ENCODE measurements around the gene KRTAP10-5. TPM values are rescaled to one million over a fixed set of nuclear protein-coding genes. Genes with fewer than 3 reads are reported as not detected.

The KRTAP10-5 gene
- total RNA-seq, 1 experiment from 2014 or later = not detected

DNA sequence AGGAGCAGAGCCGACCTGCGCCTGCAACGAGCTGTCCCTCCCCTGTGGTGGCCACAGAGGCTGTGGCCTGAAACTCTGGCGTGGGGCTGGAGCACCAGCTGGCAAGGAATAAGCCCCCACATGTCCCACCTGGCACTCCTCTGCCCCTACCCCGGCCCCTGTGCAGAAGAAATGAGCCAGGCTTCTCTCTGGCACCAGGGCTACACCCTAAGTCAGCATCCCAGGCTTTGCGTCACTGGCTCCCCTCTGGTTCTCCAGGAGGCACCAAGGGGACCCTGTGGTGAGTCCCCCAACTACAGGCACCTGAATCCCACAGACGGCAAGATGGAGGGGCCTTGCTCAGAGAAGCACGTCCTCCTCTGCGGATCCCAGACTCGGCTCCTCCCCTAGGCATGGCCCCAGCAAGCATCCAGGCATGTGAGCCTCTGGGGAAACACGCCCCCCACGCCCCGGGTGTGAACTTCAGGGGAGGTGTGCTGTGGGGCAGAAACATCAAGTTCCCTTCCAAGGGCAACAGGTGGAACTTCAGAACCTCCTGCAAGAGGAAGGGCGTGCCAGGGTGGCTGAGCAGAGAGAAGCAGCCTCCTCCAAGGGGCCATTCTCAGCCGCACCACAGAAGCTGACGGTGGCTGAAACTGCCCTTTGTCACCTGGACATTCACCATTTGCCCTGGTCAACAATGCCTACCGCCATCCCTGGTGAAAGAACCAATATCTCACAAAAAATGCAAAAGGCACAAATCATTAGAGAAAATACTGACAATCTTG lies 22.9 kb upstream of the KRTAP10-5 start:
- TF ChIP-seq FOSL1 (IDR thresholded peaks at IDR 0.05; ENCODE audit: low read depth) = no peak
- no peak for TF ChIP-seq JUND (IDR thresholded peaks at IDR 0.05)
- no peak for TF ChIP-seq SRF (IDR thresholded peaks at IDR 0.05; ENCODE audit: low read depth)
- TF ChIP-seq, protein P1, sequence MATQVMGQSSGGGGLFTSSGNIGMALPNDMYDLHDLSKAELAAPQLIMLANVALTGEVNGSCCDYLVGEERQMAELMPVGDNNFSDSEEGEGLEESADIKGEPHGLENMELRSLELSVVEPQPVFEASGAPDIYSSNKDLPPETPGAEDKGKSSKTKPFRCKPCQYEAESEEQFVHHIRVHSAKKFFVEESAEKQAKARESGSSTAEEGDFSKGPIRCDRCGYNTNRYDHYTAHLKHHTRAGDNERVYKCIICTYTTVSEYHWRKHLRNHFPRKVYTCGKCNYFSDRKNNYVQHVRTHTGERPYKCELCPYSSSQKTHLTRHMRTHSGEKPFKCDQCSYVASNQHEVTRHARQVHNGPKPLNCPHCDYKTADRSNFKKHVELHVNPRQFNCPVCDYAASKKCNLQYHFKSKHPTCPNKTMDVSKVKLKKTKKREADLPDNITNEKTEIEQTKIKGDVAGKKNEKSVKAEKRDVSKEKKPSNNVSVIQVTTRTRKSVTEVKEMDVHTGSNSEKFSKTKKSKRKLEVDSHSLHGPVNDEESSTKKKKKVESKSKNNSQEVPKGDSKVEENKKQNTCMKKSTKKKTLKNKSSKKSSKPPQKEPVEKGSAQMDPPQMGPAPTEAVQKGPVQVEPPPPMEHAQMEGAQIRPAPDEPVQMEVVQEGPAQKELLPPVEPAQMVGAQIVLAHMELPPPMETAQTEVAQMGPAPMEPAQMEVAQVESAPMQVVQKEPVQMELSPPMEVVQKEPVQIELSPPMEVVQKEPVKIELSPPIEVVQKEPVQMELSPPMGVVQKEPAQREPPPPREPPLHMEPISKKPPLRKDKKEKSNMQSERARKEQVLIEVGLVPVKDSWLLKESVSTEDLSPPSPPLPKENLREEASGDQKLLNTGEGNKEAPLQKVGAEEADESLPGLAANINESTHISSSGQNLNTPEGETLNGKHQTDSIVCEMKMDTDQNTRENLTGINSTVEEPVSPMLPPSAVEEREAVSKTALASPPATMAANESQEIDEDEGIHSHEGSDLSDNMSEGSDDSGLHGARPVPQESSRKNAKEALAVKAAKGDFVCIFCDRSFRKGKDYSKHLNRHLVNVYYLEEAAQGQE (IDR thresholded peaks at IDR 0.05; ENCODE audit: low read depth) = no peak
- POLR2A ChIA-PET = no interaction called here
- H3K4me3 ChIP-seq (replicated peaks in 1 of 2; ENCODE audit: low read depth in 1 of 2, low read length in 2 of 2) = no peak overlapping the region
- intact Hi-C loops (cut with micrococcal nuclease) = no loop called here
- H3K79me2 ChIP-seq (ENCODE audit: insufficient read depth, low read length) = no peaks in the 10 kb centered on the region
- no peaks in the 10 kb centered on the region for H3K9me2 ChIP-seq (ENCODE audit: insufficient read depth)
- CTCF ChIA-PET = no interaction called here
- DNase-seq (ENCODE audit: low read depth, low spot score) (no peak), ATAC-seq (no peak)
- no peaks in the 10 kb centered on the region; a peak in 1 of 4 replicates for H3K4me1 ChIP-seq (ENCODE audit: control insufficient read depth in 1 of 2, insufficient read depth in 2 of 2, low read length in 2 of 2)
- H2AFZ ChIP-seq (ENCODE audit: low read depth, low read length, poor library complexity, severe bottlenecking) = no peak overlapping the region
- H3K27ac ChIP-seq (ENCODE audit: low read depth, low read length) = no peak overlapping the region
- no peaks in the 10 kb centered on the region for H3K9me3 ChIP-seq (ENCODE audit: control insufficient read depth in 1 of 2, insufficient read depth in 1 of 2, low read depth in 1 of 2, low read length in 2 of 2)
- RAD21 ChIA-PET (ENCODE audit: low non-redundant PET in 1 of 2, low total read pairs in 2 of 2, uncharacterized antibody in 2 of 2, unreplicated experiment in 2 of 2) = no interaction called here
- H4K20me1 ChIP-seq (ENCODE audit: insufficient read depth) = no peaks in the 10 kb centered on the region
- no peak overlapping the region for H3K4me2 ChIP-seq (ENCODE audit: low read length)
- H3K9ac ChIP-seq (ENCODE audit: low read length) = no peak overlapping the region
- no TSS peak for BruUV-seq (replicated peaks)
- no peaks in the 10 kb centered on the region for H3K36me3 ChIP-seq (ENCODE audit: control insufficient read depth in 1 of 2, insufficient read depth in 2 of 2, low read length in 2 of 2)
- H3K27me3 ChIP-seq (ENCODE audit: insufficient read depth, low read length) = peaks cover 11% of the 10 kb centered on the region; the same call in 1 of the 2 replicates

DNA sequence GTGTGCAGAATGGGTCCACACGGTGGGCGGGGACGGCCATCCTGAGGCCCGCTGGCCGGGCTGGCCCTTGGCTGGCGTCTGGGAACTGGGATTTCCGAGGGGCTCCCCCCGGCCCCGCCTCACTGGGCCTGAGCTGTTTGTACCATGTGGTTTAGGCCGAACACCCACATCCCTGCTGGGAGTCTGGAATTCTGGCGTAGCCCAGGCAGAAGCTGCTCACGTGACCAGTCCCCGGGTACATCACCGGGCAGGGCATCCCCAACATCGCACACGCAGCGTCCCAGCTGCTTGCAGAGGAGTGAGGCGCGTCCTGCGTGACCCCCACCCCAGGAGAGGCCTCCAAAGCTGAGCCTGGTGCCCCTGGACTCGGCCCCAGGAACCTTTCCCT lies 22.1 kb upstream of the KRTAP10-5 start:
- no peak overlapping the region for H2AFZ ChIP-seq (ENCODE audit: low read depth, low read length, poor library complexity, severe bottlenecking)
- no peak overlapping the region for H3K4me3 ChIP-seq (replicated peaks in 1 of 2; ENCODE audit: low read depth in 1 of 2, low read length in 2 of 2)
- no TSS peak for BruUV-seq (replicated peaks)
- H3K27me3 ChIP-seq (ENCODE audit: insufficient read depth, low read length) = peaks cover 11% of the 10 kb centered on the region; the same call in 1 of the 2 replicates
- no peaks in the 10 kb centered on the region for H3K36me3 ChIP-seq (ENCODE audit: control insufficient read depth in 1 of 2, insufficient read depth in 2 of 2, low read length in 2 of 2)
- intact Hi-C loops (cut with micrococcal nuclease) = no loop called here
- H3K79me2 ChIP-seq (ENCODE audit: insufficient read depth, low read length) = no peaks in the 10 kb centered on the region
- H3K4me2 ChIP-seq (ENCODE audit: low read length) = no peak overlapping the region
- no peak overlapping the region for H3K9ac ChIP-seq (ENCODE audit: low read length)
- ChIA-PET RAD21 (ENCODE audit: low non-redundant PET in 1 of 2, low total read pairs in 2 of 2, uncharacterized antibody in 2 of 2, unreplicated experiment in 2 of 2) (no interaction called here), CTCF (no interaction called here), POLR2A (no interaction called here)
- H4K20me1 ChIP-seq (ENCODE audit: insufficient read depth) = no peaks in the 10 kb centered on the region
- ATAC-seq (no peak), DNase-seq (ENCODE audit: low read depth, low spot score) (no peak)
- H3K4me1 ChIP-seq (ENCODE audit: control insufficient read depth in 1 of 2, insufficient read depth in 2 of 2, low read length in 2 of 2) = peaks cover 0 to 3% of the 10 kb centered on the region in 2 experiments; a peak in 1 of 4 replicates
- H3K9me3 ChIP-seq (ENCODE audit: control insufficient read depth in 1 of 2, insufficient read depth in 1 of 2, low read depth in 1 of 2, low read length in 2 of 2) = no peaks in the 10 kb centered on the region
- no peak overlapping the region for H3K27ac ChIP-seq (ENCODE audit: low read depth, low read length)
- no peaks in the 10 kb centered on the region for H3K9me2 ChIP-seq (ENCODE audit: insufficient read depth)
- TF ChIP-seq CEBPB (IDR thresholded peaks at IDR 0.05; ENCODE audit: low read depth) = no peak
- TF ChIP-seq SRF (IDR thresholded peaks at IDR 0.05; ENCODE audit: low read depth) = no peak
- TF ChIP-seq POLR2AphosphoS5 (IDR thresholded peaks at IDR 0.05; ENCODE audit: low read depth, low read length) = no peak
- no peak for TF ChIP-seq ZNF274 (IDR thresholded peaks at IDR 0.05; ENCODE audit: low read depth, low read length)
- no peak for TF ChIP-seq EZH2 (IDR thresholded peaks at IDR 0.05)
- TF ChIP-seq ELF1 (IDR thresholded peaks at IDR 0.05; ENCODE audit: borderline replicate concordance, low read depth) = no peak
- no peak for TF ChIP-seq ZFX (IDR thresholded peaks at IDR 0.05)
- TF ChIP-seq FOSL1 (IDR thresholded peaks at IDR 0.05; ENCODE audit: low read depth) = no peak
- TF ChIP-seq, protein P1 (IDR thresholded peaks at IDR 0.05; ENCODE audit: low read depth) = no peak
- no peak for TF ChIP-seq SP1 (IDR thresholded peaks at IDR 0.05; ENCODE audit: low read depth)
- no peak for TF ChIP-seq TCF7L2 (IDR thresholded peaks at IDR 0.05; ENCODE audit: borderline replicate concordance, extremely low read depth, insufficient read depth, insufficient read length)
- no peak for TF ChIP-seq YY1 (IDR thresholded peaks at IDR 0.05; ENCODE audit: extremely low read depth, insufficient replicate concordance, low read depth, low read length)
